CD4-positive, alpha-beta T cell treated with Interferon gamma for 1 hour (primary cell): ENCODE data around the gene USP47.

Experiments
- DNase-seq: peaks from one replicate; pipeline ENCODE4 v3.0.0-alpha.2; 2020

USP47 gene

GRCh38 chr11:11969380-11970215, 127.8 kb downstream of the USP47 start:
- DNase-seq, result no peak

- DNase-seq, result no peak
Measured at GRCh38 chr11:11970556-11970955, 128.8 kb downstream of the USP47 start.

- DNase-seq, result no peak
Measured at GRCh38 chr11:11971906-11972547, 130.3 kb downstream of the USP47 start.

GRCh38 chr11:11972730-11973341, 131.1 kb downstream of the USP47 start:
- DNase-seq, result no peak

GRCh38 chr11:11973361-11973800, 131.6 kb downstream of the USP47 start:
- no peak for DNase-seq

GRCh38 chr11:11973866-11974265, 132.1 kb downstream of the USP47 start:
- no peak for DNase-seq

- no peak for DNase-seq
Measured at GRCh38 chr11:11975201-11976092, 133.7 kb downstream of the USP47 start.

- no peak for DNase-seq
Measured at GRCh38 chr11:11976481-11977127, 134.8 kb downstream of the USP47 start.

GRCh38 chr11:11977206-11977938, 135.6 kb downstream of the USP47 start:
- DNase-seq, result no peak

GRCh38 chr11:11978098-11978637, 136.4 kb downstream of the USP47 start:
- no peak for DNase-seq

GRCh38 chr11:11978792-11979487, 137.2 kb downstream of the USP47 start:
- DNase-seq, result no peak

- no peak for DNase-seq
Measured at GRCh38 chr11:11979488-11980117, 137.8 kb downstream of the USP47 start.

GRCh38 chr11:11980200-11980599, 138.4 kb downstream of the USP47 start:
- no peak for DNase-seq

- no peak for DNase-seq
Measured at GRCh38 chr11:11980841-11981308, 139.1 kb downstream of the USP47 start.

- DNase-seq, result no peak
Measured at GRCh38 chr11:11981364-11981763, 139.6 kb downstream of the USP47 start.

- DNase-seq, result no peak
Measured at GRCh38 chr11:11981840-11982239, 140.1 kb downstream of the USP47 start.

GRCh38 chr11:11982461-11982860, 140.7 kb downstream of the USP47 start:
- DNase-seq, result no peak

GRCh38 chr11:11982975-11983374, 141.2 kb downstream of the USP47 start:
- no peak for DNase-seq

GRCh38 chr11:11983427-11983826, 141.7 kb downstream of the USP47 start:
- DNase-seq, result no peak

- no peak for DNase-seq
Measured at GRCh38 chr11:11984563-11984962, 142.8 kb downstream of the USP47 start.
